ENCODE results near the gene ABLIM2.

DNA sequence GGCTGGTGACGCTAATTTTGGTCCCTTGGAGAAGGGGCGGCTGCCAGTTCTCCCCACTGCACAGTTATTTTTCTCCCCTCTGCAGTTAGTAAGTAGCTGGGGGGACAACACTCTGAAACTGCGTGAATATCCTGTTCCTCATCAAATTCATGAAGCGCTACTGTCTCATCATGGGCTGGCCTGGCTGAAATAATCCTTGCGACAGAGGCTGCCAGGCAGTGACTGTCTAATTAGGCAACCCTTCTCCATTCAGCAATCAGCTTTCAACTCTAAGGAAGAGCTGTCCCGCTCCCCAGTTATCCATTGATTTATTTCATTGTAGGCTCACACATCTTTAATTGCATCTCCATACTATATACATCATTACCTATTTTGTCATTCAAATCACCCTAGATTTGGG, 48.7 kb upstream of the ABLIM2 start:
- TF ChIP-seq CTCF (IDR thresholded peaks at IDR 0.05) (no peak), POLR2A (IDR thresholded peaks at IDR 0.05) (no peak)
